IPS-15b (cell line): ENCODE results near the gene EIF4H.
"Not testable (repeated sequence)": the region's sequence is repeated elsewhere in the genome, so short reads cannot be mapped to it uniquely, and the experiment has no call there.

Source experiments
- H3K27me3 ChIP-seq: one replicate; pipeline ENCODE4 v1.6.1; 2013; ENCODE audit warnings: low read length; ENCODE audit not compliant: control insufficient read depth, insufficient read depth
- H3K36me3 ChIP-seq: one replicate; pipeline ENCODE4 v1.6.1; 2013; ENCODE audit warnings: low read length; ENCODE audit not compliant: control insufficient read depth, insufficient read depth
- H3K4me1 ChIP-seq: one replicate; pipeline ENCODE4 v1.6.1; 2013; ENCODE audit warnings: mild to moderate bottlenecking, low read length; ENCODE audit not compliant: control insufficient read depth, insufficient read depth
- H3K4me3 ChIP-seq: one replicate; pipeline ENCODE4 v1.5.1; 2013; ENCODE audit warnings: low read depth, low read length
- H3K9ac ChIP-seq: one replicate; pipeline ENCODE4 v1.6.1; 2013; ENCODE audit warnings: low read depth, mild to moderate bottlenecking, low read length
- H3K9me3 ChIP-seq: one replicate; pipeline ENCODE4 v1.6.1; 2013; ENCODE audit warnings: mild to moderate bottlenecking, low read length; ENCODE audit not compliant: control insufficient read depth, insufficient read depth

Gene EIF4H

DNA sequence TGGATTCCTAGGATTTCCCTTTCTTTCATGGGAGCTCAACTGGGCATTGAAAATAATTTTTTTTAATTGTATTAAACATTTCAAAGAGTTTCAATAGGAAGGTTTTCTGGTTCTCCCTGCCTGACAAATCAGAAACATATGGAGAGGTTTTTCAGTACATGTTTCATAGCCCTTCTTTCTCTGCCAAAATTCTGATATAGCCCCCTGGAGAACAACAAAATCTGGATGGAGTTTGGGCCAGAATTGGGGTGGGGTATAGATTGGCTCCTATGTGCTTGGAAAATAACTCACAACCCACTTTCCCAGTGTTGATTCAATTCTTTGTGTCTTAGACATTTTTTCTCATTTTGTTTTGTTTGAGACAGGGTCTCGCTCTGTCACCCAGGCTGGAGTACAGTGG, 24.6 kb upstream of the EIF4H start:
- H3K27me3 ChIP-seq = no peaks in the 10 kb centered on the region
- no peak overlapping the region for H3K9ac ChIP-seq
- H3K4me3 ChIP-seq = no peak overlapping the region
- no peaks in the 10 kb centered on the region for H3K4me1 ChIP-seq
- H3K36me3 ChIP-seq = no peaks in the 10 kb centered on the region
- H3K9me3 ChIP-seq = no peaks in the 10 kb centered on the region

DNA sequence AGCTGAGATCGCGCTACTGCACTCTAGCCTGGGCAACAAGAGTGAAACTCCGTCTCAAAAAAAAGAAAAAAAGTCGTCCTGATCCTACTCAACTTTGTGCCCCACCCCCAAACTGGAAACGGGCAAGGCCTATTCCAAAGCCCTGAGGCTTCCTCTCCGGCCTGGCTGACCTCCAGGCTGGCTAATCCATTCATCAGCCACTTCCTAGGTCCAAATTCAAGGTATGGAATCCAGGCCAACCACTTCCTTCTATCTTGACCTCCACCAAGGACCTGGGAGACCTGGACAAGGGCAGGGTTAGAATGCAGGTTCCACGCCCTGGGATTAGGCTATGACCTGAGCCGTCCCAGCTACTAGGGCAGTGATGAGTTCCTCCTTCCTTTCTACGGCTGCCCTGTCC, 20.4 kb upstream of the EIF4H start:
- no peaks in the 10 kb centered on the region for H3K4me1 ChIP-seq
- no peaks in the 10 kb centered on the region for H3K27me3 ChIP-seq

DNA sequence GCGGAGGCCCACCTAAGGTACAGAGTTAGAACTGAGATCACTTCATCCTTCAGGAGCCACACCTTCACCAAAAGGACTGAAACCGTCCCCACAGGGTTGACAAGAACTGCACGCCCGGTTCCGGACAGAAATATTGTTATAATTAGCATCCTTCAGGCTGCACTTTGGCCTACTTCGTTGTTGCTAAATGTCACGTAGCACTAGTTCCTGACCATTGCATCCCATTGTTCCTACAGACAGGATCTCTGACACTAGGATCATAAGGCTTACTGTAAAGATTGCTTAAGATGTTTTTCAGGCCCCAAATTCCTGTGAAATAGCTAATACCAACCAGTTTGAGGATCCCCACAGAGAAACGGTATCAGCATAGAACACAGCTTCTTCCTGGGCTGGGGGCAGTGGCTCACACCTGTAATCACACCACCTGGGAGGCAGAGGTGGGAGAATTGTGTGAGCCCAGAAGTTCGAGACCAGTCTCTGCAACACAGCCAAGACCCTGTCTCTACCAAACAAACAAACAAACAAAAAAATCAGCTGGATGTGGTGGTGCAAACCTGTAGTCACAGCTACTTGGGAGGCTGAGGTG, 18.3 kb upstream of the EIF4H start:
- no peaks in the 10 kb centered on the region for H3K4me1 ChIP-seq
- H3K27me3 ChIP-seq = no peaks in the 10 kb centered on the region
- no peaks in the 10 kb centered on the region for H3K9me3 ChIP-seq
- H3K4me3 ChIP-seq = no peak overlapping the region
- H3K36me3 ChIP-seq = no peaks in the 10 kb centered on the region
- H3K9ac ChIP-seq = no peak overlapping the region

More for the DNA sequence above, 20.4 kb upstream of the EIF4H start:
- Histone ChIP-seq H3K9ac (no peak overlapping the region), H3K36me3 (no peaks in the 10 kb centered on the region), H3K4me3 (no peak overlapping the region), H3K9me3 (no peaks in the 10 kb centered on the region)

DNA sequence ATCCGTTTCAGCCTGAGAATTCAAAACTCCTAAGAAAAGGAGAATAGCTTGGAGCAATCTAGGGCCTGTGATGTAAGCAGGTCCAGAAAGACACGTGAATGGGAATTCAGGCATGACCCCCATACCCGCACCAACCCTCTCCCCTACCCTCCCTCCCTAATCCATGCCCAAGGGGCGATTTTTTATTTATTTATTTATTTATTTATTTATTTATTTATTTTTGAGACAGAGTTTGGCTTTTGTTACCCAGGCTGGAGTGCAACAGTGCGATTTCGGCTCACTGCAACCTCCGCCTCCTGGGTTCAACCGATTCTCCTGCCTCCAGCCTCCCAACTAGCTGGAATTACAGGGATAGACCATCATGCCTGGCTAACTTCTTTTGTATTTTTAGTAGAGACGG, 16.6 kb upstream of the EIF4H start:
- no peaks in the 10 kb centered on the region for H3K9me3 ChIP-seq
- H3K27me3 ChIP-seq = no peaks in the 10 kb centered on the region
- no peak overlapping the region for H3K9ac ChIP-seq
- H3K36me3 ChIP-seq = no peaks in the 10 kb centered on the region
- H3K4me3 ChIP-seq = no peak overlapping the region
- H3K4me1 ChIP-seq = no peaks in the 10 kb centered on the region

DNA sequence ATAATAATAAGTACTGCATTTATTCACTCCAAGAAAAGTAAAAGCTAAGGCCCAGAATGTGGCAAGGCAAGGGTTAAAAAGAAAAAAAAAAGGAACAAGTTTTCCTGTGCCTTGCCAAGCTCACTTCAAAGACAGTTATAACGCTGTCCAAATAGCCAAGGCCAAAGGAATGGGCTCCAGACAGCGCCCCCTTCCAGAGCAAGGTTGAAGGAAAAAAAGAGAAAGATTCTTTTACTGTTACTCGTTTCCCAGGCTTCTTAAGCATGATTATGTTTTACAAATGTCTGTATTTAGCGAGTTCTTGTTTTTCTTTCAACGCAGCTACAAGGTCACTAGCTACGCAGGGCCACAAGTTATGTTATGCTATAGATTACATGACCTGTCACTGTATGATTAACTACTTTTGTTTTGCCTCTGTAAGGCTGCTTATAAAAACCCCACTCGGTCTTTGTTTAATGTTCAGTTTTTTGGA, 9.1 kb upstream of the EIF4H start:
- Histone ChIP-seq H3K27me3 (no peaks in the 10 kb centered on the region), H3K9me3 (no peaks in the 10 kb centered on the region), H3K9ac (no peak overlapping the region), H3K4me3 (no peak overlapping the region), H3K4me1 (no peaks in the 10 kb centered on the region), H3K36me3 (no peaks in the 10 kb centered on the region)

DNA sequence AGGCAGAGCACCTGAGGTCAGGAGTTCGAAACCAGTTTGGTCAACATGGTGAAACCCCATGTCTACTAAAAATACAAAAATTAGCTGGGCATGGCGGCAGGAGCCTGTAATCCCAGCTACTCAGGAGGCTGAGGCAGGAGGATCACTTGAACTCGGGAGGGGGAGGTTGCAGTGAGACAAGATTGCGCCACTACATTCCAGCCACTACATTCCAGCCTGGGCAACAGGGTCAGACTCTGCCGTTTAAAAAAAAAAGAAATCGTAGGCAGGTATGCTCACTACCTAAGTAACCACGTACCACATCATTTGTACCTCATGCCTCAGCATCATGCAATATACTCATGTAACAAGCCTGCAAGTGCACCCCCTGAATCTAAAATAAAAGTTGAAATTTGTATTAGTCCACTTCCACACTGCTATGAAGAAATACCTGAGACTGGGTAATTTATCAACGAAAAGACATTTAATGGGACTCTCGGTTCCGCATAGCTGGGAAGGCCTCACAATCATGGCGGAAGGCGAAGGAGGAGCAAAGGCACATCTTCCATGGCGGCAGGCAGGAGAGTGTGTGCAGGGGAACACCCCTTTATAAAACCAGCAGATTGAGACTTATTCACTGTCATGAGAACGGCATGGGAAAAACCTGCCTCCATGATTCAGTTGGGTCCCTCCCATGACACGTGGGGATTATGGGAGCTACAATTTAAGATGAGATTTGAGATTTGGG, 8.1 kb upstream of the EIF4H start:
- H3K9ac ChIP-seq = no peak overlapping the region
- no peaks in the 10 kb centered on the region for H3K27me3 ChIP-seq
- no peak overlapping the region for H3K4me3 ChIP-seq
- no peaks in the 10 kb centered on the region for H3K36me3 ChIP-seq
- no peaks in the 10 kb centered on the region for H3K4me1 ChIP-seq
- H3K9me3 ChIP-seq = no peaks in the 10 kb centered on the region

DNA sequence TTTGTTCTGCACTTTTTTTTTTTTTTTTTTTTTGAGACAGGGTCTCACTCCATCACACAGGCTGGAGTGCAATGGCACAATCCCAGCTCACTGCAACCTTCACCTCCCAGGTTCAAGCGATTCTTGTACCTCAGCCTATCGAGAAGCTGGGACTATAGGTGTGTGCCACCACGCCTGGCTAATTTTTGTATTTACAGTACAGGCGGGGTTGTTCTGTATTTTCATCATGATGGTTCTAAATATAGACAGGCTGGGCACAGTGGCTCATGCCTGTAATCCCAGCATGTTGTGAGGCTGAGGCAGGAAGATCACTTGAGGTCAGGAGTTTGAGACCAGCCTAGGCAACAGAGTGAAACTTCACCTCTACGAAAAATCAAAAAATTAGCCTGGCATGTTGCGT, 6.8 kb upstream of the EIF4H start:
- not testable (repeated sequence) for H3K9ac ChIP-seq, H3K4me3 ChIP-seq, H3K4me1 ChIP-seq, H3K9me3 ChIP-seq, H3K36me3 ChIP-seq, H3K27me3 ChIP-seq

DNA sequence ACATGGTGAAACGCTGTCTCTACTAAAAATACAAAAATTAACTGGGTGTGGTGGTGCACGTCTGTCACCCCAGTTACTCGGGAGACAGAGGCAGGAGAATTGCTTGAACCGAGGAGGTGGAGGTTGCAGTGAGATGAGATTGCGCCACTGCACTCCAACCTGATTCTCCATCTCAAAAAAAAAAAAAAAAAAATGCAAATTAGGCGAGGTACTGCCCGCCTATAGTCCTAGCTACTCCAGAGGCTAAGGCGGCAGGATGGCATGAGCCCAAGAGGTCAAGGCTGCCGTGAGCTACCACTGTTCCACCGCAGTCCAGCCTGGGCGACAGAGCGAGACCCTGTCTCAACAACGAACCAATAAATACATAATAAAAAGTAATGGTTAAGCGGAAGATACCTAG, 1.1 kb upstream of the EIF4H start:
- Histone ChIP-seq H3K9ac (peak overlapping the region; percentile 73), H3K27me3 (no peaks in the 10 kb centered on the region), H3K36me3 (no peaks in the 10 kb centered on the region), H3K9me3 (no peaks in the 10 kb centered on the region), H3K4me1 (peaks cover 5% of the 10 kb centered on the region), H3K4me3 (peak overlapping the region; percentile 84)

DNA sequence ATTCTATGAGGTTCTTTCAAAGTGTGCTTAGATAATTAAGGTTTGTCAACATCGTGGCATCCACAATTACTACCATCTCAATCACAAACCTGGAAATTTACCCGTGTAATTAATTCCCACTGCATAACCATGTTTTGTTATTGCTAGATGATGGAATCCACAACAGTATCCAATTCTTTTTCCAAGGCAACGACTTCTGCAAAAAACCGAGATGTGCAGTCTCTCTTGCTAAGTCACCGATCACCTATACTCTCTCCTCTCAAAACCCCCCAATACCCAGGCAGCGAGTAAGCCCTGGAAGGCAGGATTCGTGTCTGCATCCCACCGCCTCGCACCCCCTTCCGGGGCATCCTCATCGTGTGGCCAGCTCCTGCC, 678 bp upstream of the EIF4H start:
- peaks cover 5% of the 10 kb centered on the region for H3K4me1 ChIP-seq

DNA sequence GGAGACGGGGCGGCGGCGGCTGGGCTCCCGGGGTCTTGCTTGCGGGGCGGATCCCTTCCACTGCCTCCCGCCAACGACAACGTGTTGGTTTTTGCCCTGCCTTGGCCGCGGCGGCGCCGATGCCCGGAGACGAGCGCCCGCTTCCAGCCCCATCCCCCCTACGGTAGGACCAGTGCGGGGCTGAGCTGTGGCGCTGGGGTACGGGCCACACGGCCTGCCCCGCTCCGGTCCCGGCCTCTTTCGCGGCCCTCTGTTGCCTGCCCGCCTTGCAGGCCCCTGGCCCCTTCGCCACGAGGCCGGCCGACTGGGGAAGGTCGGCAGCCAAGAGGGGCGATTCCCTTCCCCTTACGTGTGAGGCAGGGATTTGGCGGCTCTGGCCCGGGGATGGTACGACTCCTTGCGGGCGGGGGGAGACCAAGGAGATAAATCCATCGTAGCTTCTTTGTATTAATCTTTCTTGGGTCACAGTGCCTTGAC, 488 bp downstream of the EIF4H start:
- peak overlapping the region; percentile 92 for H3K9ac ChIP-seq
- no peaks in the 10 kb centered on the region for H3K27me3 ChIP-seq
- H3K4me3 ChIP-seq = peak overlapping the region; percentile 84
- H3K36me3 ChIP-seq = no peaks in the 10 kb centered on the region
- H3K4me1 ChIP-seq = peaks cover 5% of the 10 kb centered on the region
- no peaks in the 10 kb centered on the region for H3K9me3 ChIP-seq

More for the DNA sequence above, 678 bp upstream of the EIF4H start:
- Histone ChIP-seq H3K27me3 (no peaks in the 10 kb centered on the region), H3K9me3 (no peaks in the 10 kb centered on the region), H3K4me3 (peak overlapping the region; percentile 84), H3K36me3 (no peaks in the 10 kb centered on the region), H3K9ac (peak overlapping the region; percentile 73)

DNA sequence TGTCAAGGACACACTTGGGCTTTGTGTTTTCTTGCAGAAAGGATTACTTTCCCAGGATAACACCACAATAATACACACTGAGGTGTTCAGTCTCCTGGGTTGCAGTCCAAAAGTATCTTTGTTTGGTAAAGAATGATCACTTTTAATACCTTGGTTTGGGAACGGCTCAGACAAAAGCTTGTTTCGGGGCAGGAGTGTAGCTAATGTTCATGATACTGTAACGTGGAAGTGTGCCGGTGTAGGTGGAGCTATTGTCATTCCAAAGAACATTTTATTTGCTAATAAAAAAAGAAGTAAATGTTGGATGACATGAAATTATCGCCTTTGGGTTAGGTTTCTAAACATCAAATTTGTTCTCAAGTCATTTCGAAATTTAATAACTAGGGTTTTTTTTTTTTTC, 1.2 kb downstream of the EIF4H start:
- Histone ChIP-seq H3K4me3 (peak overlapping the region; percentile 84), H3K9me3 (no peaks in the 10 kb centered on the region), H3K27me3 (no peaks in the 10 kb centered on the region), H3K4me1 (peaks cover 5% of the 10 kb centered on the region), H3K9ac (peak overlapping the region; percentile 92), H3K36me3 (no peaks in the 10 kb centered on the region)

DNA sequence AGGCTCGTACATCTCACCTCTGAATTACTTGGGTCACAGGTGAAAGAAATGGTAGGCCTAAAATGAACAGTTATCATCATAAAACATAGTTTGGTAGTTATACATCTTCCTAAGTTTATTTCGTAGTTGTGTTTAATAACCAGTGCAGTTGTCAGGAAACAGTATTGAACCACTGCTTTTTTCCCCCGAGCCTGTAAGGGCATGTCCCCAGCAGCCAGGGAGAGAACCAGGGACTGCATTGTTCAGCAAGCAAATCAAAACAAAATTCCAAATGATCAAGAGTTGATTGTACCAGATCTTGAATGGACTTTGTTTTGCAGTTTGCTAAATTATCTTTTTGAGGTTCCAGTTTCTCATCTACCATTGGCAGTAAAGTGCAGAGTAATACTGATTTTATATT, 2.4 kb downstream of the EIF4H start:
- Histone ChIP-seq H3K4me3 (no peak overlapping the region), H3K27me3 (no peaks in the 10 kb centered on the region), H3K9me3 (no peaks in the 10 kb centered on the region), H3K36me3 (no peaks in the 10 kb centered on the region), H3K9ac (no peak overlapping the region), H3K4me1 (peaks cover 5% of the 10 kb centered on the region)
